Gastroesophageal sphincter (tissue), 3 donors: ENCODE measurements around the gene TMEM238.
"Not testable (repeated sequence)": the region's sequence is repeated elsewhere in the genome, so short reads cannot be mapped to it uniquely, and the experiment has no call there.

Source experiments
- CTCF ChIP-seq, 4 experiments: fragments of 200-600 bp in 2 of 4; fragments of 450-650 bp in 2 of 4; sonication (generic) in 1 of 4; IDR thresholded peaks; one replicate each; pipeline ENCODE4 v1.5.1; 2017 to 2019; ENCODE audit warnings: antibody characterized with exemption in 4 of 4, mild to moderate bottlenecking in 2 of 4, moderate library complexity in 2 of 4
- POLR2A ChIP-seq, 2 donors: fragments of 450-650 bp; IDR thresholded peaks; one replicate each; pipeline ENCODE4 v1.6.1; 2017; ENCODE audit warnings: antibody characterized with exemption in 2 of 2, mild to moderate bottlenecking in 2 of 2, moderate library complexity in 1 of 2

- TF ChIP-seq CTCF, POLR2A (IDR thresholded peaks at IDR 0.05): not testable (repeated sequence)
These were observed 37.2 kb upstream of the TMEM238 start for GRCh38 chr19:55421281-55421680.
